ENCODE data around the gene NUCB1. TPM values are rescaled to one million over a fixed set of nuclear protein-coding genes. Genes with fewer than 3 reads are reported as not detected.

Gene NUCB1
- total and polyA plus RNA-seq, 9 of the 15 experiments (the other 6 are each of a cell fraction or from before 2014, with no cell fraction given): 3.1 to 153 (median 71.7) TPM

DNA sequence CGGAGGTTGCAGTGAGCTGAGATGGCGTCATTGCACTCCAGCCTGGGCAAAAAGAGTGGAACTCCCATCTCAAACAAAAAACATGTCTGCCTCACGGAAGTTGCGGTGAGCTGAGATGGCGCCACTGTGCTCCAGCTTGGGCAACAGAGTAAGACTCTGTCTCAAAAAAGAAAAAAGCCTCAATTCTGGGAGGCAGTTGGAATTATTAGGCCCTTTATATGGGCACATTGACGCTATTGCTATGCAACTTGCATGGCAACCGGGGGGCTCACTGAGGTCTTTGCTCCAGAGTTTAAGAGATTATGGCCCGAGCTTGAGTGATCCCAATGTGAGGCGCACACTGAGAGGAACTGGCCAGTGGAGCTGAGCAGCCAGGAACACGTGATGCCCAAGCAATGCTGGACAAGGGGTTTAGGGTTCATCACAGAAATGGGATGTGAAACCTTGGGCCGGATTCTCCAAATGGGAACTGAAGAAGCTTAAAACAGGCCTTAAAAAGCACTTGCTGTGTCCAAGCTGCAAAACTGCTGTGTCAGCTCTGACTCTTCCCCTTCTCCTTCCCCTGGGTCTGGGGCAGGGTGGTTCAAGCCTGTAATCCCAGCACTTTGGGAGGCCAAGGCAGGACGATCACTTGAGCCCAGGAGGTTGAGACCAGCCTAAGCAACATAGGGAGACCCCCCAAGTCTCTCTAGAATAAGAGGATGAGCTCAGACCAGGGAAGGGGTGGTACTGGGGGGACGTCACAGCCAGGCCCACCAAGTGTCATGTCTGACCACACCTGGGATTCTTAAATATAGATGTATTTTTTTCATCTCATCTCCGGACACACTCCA, 67.5 kb downstream of the NUCB1 start (continued):
- no peak for TF ChIP-seq RNF219 (CRISPR knock-in tag; IDR thresholded peaks at IDR 0.05)
- no peak for TF ChIP-seq SMARCC2 (IDR thresholded peaks at IDR 0.05; ENCODE audit: low read depth)
- no peak for TF ChIP-seq ZNF717 (CRISPR knock-in tag; IDR thresholded peaks at IDR 0.05)
- no peak for TF ChIP-seq SMARCE1 (IDR thresholded peaks at IDR 0.05)
- TF ChIP-seq RBBP5 (IDR thresholded peaks at IDR 0.05; ENCODE audit: borderline replicate concordance, insufficient read depth, low read length, poor library complexity, severe bottlenecking): peak; percentile 12
- no peak for TF ChIP-seq ZSCAN32 (CRISPR knock-in tag; IDR thresholded peaks at IDR 0.05)
- TF ChIP-seq NFE2 (IDR thresholded peaks at IDR 0.05; ENCODE audit: low read depth): peak; percentile 86
- TF ChIP-seq EHMT2 (IDR thresholded peaks at IDR 0.05): 0 out of 2 replicates have a peak, but pooled peaks have one; percentile 15
- no peak for TF ChIP-seq TAL1 (IDR thresholded peaks at IDR 0.05)
- no peak for TF ChIP-seq ELK3 (CRISPR knock-in tag; IDR thresholded peaks at IDR 0.05)
- TF ChIP-seq TRIM24 (IDR thresholded peaks at IDR 0.05): peak in 1 of 2 experiments; percentile 57; a peak in 1 of 4 replicates
- no peak for TF ChIP-seq ZNF589 (CRISPR knock-in tag; IDR thresholded peaks at IDR 0.05; ENCODE audit: low read depth)
- TF ChIP-seq, protein P1, sequence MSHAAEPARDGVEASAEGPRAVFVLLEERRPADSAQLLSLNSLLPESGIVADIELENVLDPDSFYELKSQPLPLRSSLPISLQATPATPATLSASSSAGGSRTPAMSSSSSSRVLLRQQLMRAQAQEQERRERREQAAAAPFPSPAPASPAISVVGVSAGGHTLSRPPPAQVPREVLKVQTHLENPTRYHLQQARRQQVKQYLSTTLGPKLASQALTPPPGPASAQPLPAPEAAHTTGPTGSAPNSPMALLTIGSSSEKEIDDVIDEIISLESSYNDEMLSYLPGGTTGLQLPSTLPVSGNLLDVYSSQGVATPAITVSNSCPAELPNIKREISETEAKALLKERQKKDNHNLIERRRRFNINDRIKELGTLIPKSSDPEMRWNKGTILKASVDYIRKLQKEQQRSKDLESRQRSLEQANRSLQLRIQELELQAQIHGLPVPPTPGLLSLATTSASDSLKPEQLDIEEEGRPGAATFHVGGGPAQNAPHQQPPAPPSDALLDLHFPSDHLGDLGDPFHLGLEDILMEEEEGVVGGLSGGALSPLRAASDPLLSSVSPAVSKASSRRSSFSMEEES (CRISPR knock-in tag; IDR thresholded peaks at IDR 0.05): peak; percentile 58
- TF ChIP-seq HEY1 (CRISPR knock-in tag; IDR thresholded peaks at IDR 0.05; ENCODE audit: borderline replicate concordance): 0 out of 2 replicates have a peak, but pooled peaks have one; percentile 75
- no peak for TF ChIP-seq SOX6 (IDR thresholded peaks at IDR 0.05)
- TF ChIP-seq HMG20A (CRISPR knock-in tag; conservative IDR thresholded peaks at IDR 0.05): 0 out of 2 replicates have a peak, but pooled peaks have one; percentile 39
- TF ChIP-seq, protein P2, sequence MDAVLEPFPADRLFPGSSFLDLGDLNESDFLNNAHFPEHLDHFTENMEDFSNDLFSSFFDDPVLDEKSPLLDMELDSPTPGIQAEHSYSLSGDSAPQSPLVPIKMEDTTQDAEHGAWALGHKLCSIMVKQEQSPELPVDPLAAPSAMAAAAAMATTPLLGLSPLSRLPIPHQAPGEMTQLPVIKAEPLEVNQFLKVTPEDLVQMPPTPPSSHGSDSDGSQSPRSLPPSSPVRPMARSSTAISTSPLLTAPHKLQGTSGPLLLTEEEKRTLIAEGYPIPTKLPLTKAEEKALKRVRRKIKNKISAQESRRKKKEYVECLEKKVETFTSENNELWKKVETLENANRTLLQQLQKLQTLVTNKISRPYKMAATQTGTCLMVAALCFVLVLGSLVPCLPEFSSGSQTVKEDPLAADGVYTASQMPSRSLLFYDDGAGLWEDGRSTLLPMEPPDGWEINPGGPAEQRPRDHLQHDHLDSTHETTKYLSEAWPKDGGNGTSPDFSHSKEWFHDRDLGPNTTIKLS (IDR thresholded peaks at IDR 0.05; ENCODE audit: borderline replicate concordance, low read depth): no peak
- TF ChIP-seq BRD9 (IDR thresholded peaks at IDR 0.05; ENCODE audit: low read depth, partially characterized antibody): no peak
- peak; percentile 59; the same call in 1 of the 2 replicates for TF ChIP-seq MITF (IDR thresholded peaks at IDR 0.05)
- TF ChIP-seq FOXJ2 (tag; IDR thresholded peaks at IDR 0.05): no peak
- 0 out of 2 replicates have a peak, but pooled peaks have one; percentile 30 for TF ChIP-seq PTBP1 (IDR thresholded peaks at IDR 0.05; ENCODE audit: low read depth, low read length)
